Suprapubic skin (tissue), 4 donors: Measurements from ENCODE around the gene CHCHD4. TPM values are rescaled to one million over a fixed set of nuclear protein-coding genes. Genes with fewer than 3 reads are reported as not detected.

Experiments
- DNase-seq, 2 donors: peaks; one replicate each; pipeline ENCODE4 v3.0.0-alpha.2; 2019; ENCODE audit warnings: low spot score in 2 of 2
- H3K27ac ChIP-seq: fragments of 200-600 bp; sonication (generic); one replicate; pipeline ENCODE4 v1.5.1; 2019
- H3K27me3 ChIP-seq: fragments of 200-600 bp; sonication (generic); one replicate; pipeline ENCODE4 v1.5.1; 2019
- H3K36me3 ChIP-seq: fragments of 200-600 bp; sonication (generic); one replicate; pipeline ENCODE4 v1.5.1; 2019
- H3K4me1 ChIP-seq: fragments of 200-600 bp; sonication (generic); one replicate; pipeline ENCODE4 v1.5.1; 2019
- H3K4me3 ChIP-seq: fragments of 200-600 bp; sonication (generic); one replicate; pipeline ENCODE4 v1.5.1; 2019; ENCODE audit warnings: mild to moderate bottlenecking
- H3K9me3 ChIP-seq: fragments of 200-600 bp; sonication (generic); one replicate; pipeline ENCODE4 v1.5.1; 2019
- EP300 ChIP-seq: sonication (generic); formaldehyde crosslinking; IDR thresholded peaks from one replicate; pipeline ENCODE4 v1.6.1; 2017; ENCODE audit warnings: antibody characterized with exemption
- POLR2A ChIP-seq, 2 donors: fragments of 450-650 bp; IDR thresholded peaks; one replicate each; pipeline ENCODE4 v1.6.1; 2017; ENCODE audit warnings: antibody characterized with exemption in 2 of 2, mild to moderate bottlenecking in 2 of 2, moderate library complexity in 2 of 2
- POLR2AphosphoS5 ChIP-seq, 3 donors: sonication (generic); formaldehyde crosslinking; IDR thresholded peaks; one replicate each; pipeline ENCODE4 v1.6.1; 2017; ENCODE audit warnings: antibody characterized with exemption in 3 of 3
- WGBS: methylation state at CpG from one replicate; pipeline ENCODE4 v1.1.5; 2018; 5-methylcytosine and 5-hydroxymethylcytosine counted together
- total RNA-seq, 4 donors: library from RNA; depleted of rRNA; stranded (reverse); fragments of >200 nt; gene quantifications; one replicate each; pipeline ENCODE4 v1.1.0, GENCODE V29; 2016
- TF ChIP-seq, protein P1 (sequence below), 2 donors: fragments of 200-600 bp in 1 of 2; fragments of 450-650 bp in 1 of 2; sonication (generic) in 1 of 2; IDR thresholded peaks; one replicate each; pipeline ENCODE4 v1.5.1; 2016 to 2019; ENCODE audit warnings: antibody characterized with exemption in 2 of 2, mild to moderate bottlenecking in 1 of 2, moderate library complexity in 1 of 2

Gene CHCHD4
- total RNA-seq, 4 donors from 2014 or later = 11.3 to 16.7 (median 12.5) TPM

DNA sequence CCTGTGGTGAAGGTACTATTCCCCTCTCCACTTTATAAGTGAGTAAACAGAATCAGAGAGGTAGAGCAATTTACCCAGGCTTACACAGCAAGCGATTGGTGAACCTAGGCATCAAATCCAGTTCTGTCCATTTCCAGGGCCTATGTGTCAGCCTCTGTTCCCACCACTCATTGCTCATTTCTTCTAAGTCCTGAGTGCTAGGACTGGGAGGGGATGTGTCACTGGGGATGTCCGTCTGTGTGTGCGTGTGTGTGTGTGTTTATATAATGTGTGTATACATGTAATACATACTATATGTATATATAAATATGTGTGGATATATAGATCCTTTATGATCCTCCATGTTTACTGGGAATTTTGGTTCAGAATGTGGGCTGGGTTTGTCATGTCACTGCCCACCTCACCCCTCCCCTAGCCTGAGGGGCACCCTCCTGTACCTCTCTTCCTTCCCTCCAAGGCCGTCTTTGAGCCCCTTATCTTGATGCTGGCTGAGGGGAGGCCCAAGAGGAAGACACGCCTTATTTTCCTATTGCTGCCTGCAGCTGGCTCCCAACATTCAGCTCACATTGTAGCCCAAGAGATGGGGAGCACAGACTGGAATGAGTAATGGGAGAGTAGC lies 2.3 kb upstream of the CHCHD4 start:
- peaks cover 45% of the 10 kb centered on the region for H3K4me1 ChIP-seq
- peak overlapping the region; percentile 99 for H3K4me3 ChIP-seq
- peak overlapping the region; percentile 100 for H3K27ac ChIP-seq
- TF ChIP-seq POLR2AphosphoS5 (IDR thresholded peaks at IDR 0.05) (no peak), POLR2A (IDR thresholded peaks at IDR 0.05) (no peak), EP300 (no peak)
- TF ChIP-seq, protein P1, sequence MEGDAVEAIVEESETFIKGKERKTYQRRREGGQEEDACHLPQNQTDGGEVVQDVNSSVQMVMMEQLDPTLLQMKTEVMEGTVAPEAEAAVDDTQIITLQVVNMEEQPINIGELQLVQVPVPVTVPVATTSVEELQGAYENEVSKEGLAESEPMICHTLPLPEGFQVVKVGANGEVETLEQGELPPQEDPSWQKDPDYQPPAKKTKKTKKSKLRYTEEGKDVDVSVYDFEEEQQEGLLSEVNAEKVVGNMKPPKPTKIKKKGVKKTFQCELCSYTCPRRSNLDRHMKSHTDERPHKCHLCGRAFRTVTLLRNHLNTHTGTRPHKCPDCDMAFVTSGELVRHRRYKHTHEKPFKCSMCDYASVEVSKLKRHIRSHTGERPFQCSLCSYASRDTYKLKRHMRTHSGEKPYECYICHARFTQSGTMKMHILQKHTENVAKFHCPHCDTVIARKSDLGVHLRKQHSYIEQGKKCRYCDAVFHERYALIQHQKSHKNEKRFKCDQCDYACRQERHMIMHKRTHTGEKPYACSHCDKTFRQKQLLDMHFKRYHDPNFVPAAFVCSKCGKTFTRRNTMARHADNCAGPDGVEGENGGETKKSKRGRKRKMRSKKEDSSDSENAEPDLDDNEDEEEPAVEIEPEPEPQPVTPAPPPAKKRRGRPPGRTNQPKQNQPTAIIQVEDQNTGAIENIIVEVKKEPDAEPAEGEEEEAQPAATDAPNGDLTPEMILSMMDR (IDR thresholded peaks at IDR 0.05) = no peak
- H3K9me3 ChIP-seq = no peaks in the 10 kb centered on the region
- no peak for DNase-seq
- 53% methylated on average over 5 of the region's 5 CpGs for WGBS
- peaks cover 38% of the 10 kb centered on the region for H3K36me3 ChIP-seq
- H3K27me3 ChIP-seq = no peaks in the 10 kb centered on the region

DNA sequence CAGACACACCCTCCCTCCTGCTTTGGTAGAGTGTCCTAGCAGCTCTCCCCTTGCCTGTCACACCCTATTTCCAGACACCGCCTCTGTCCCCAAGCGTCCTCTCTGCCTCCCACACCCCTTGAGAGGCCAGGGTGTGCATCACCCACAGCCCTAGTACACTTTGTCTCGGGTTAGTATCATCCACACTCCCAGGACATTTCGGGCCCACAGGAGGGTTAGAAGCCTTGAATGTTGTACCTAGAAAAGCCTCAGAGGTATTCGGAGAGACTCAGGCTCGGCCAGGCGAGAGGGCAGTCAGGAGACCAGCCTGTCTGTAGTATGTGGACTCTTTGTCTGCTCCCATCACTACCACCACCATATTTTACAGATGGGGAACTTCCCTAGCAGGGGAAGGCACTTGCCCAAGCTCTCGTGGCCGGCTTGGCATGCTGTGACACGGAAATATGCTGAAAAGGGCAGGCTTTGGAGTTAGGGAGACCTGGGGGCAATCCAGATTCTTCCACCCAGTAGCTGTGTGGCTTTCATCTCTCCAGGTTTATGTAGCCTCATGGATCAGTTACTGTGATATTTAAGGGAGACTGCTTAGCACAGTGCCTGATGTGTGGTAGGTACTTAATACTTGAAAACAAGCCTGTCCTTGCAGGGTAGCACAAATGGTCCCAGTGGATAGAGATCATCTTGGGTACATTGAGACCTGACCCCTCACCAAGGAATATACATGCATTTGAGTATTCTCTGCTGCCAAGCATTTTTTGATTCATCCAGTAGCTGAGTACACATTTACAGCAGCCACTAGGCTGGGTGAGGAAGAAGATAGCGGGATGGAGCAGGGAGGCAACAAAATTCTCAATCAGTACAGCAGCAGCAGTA lies 1.6 kb upstream of the CHCHD4 start:
- Histone ChIP-seq H3K4me1 (peaks cover 52% of the 10 kb centered on the region), H3K9me3 (no peaks in the 10 kb centered on the region), H3K36me3 (peaks cover 31% of the 10 kb centered on the region), H3K27me3 (no peaks in the 10 kb centered on the region), H3K4me3 (peak overlapping the region; percentile 99), H3K27ac (peak overlapping the region; percentile 100)
- 21% methylated on average over 11 of the region's 11 CpGs for WGBS
- TF ChIP-seq EP300 = no peak
- peak in 1 of 3 donors; percentile 63 for TF ChIP-seq POLR2AphosphoS5 (IDR thresholded peaks at IDR 0.05)
- DNase-seq = no peak

DNA sequence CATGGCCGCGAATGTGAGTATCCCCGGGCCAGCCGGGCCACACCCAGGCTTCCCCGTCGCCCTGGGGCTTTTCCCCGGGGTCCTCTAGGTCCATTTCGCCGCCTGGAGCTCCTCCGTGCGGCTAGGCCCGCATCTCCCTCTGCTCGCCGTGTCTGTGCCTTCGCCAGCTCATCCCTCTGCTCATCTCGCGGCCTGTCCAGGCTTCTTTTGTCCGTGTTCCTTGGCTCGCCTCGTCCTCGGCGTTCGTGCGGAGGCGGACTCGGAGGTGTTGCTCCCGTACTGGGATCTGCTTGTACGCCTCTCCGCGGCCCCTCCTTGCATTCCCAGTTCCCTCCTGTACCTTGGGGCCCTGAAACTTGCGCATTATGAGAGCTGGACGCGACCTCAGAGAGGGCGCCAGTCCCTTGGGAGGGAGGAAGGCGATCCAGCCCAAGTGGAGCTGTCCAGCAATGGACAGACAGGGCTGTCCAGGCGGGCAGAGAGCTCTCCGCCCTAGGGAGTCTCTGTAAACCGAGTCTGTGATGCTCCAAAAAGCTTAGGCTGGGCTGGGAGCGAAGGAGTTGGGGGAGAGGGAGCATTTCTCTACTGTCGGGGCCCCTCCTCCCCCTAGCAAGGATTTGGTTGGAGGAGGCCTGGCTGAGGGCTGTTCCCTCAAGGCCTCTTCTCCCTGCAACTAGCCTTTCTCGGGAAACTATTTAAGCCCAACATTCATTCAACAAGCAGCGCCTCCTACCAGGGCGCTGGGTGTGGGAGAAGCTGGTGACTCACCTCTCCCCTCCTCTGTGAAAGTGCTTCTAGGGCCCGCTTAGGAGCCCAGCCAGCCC lies 735 bp upstream of the CHCHD4 start:
- DNase-seq = peak; percentile 89 to 90
- Histone ChIP-seq H3K4me3 (peak overlapping the region; percentile 99), H3K4me1 (peaks cover 53% of the 10 kb centered on the region), H3K9me3 (no peaks in the 10 kb centered on the region), H3K27me3 (no peaks in the 10 kb centered on the region), H3K36me3 (peaks cover 26% of the 10 kb centered on the region), H3K27ac (peak overlapping the region; percentile 100)
- TF ChIP-seq POLR2AphosphoS5 (IDR thresholded peaks at IDR 0.05) = no peak
- TF ChIP-seq POLR2A (IDR thresholded peaks at IDR 0.05) = peak in 1 of 2 donors; percentile 75
- TF ChIP-seq, protein P1 (IDR thresholded peaks at IDR 0.05) = peak in 1 of 2 donors; percentile 12
- no peak for TF ChIP-seq EP300
- WGBS = 0% methylated on average over 8 of the region's 44 CpGs

DNA sequence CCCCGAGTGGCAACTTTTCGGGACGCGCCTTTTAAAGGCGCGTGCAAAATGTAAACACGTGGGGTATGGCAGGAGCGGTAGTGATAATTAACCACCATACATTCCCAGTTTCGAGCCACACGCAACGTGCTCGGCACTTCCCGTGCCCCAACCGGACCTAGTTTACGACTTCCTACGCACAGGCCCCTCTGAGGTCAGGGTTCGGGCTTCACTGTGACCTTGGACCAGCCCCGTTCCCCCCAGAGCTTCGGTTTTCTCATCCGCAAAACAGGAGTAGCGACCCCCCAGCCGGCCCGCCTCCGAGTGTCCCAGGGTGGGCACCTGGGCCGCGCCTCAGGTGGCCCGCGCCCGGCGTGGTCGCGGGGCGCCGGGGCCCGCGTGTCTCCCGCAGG lies 451 bp downstream of the CHCHD4 start:
- WGBS = 0% methylated on average over 12 of the region's 37 CpGs
- peak overlapping the region; percentile 99 for H3K4me3 ChIP-seq
- H3K27ac ChIP-seq = peak overlapping the region; percentile 100
- peak; percentile 83 to 90 for DNase-seq
- peaks cover 62% of the 10 kb centered on the region for H3K4me1 ChIP-seq
- no peak for TF ChIP-seq POLR2A (IDR thresholded peaks at IDR 0.05)
- TF ChIP-seq EP300 = no peak
- no peak for TF ChIP-seq POLR2AphosphoS5 (IDR thresholded peaks at IDR 0.05)
- TF ChIP-seq, protein P1 (IDR thresholded peaks at IDR 0.05) = no peak
- no peaks in the 10 kb centered on the region for H3K9me3 ChIP-seq
- no peaks in the 10 kb centered on the region for H3K27me3 ChIP-seq
- peaks cover 20% of the 10 kb centered on the region for H3K36me3 ChIP-seq

DNA sequence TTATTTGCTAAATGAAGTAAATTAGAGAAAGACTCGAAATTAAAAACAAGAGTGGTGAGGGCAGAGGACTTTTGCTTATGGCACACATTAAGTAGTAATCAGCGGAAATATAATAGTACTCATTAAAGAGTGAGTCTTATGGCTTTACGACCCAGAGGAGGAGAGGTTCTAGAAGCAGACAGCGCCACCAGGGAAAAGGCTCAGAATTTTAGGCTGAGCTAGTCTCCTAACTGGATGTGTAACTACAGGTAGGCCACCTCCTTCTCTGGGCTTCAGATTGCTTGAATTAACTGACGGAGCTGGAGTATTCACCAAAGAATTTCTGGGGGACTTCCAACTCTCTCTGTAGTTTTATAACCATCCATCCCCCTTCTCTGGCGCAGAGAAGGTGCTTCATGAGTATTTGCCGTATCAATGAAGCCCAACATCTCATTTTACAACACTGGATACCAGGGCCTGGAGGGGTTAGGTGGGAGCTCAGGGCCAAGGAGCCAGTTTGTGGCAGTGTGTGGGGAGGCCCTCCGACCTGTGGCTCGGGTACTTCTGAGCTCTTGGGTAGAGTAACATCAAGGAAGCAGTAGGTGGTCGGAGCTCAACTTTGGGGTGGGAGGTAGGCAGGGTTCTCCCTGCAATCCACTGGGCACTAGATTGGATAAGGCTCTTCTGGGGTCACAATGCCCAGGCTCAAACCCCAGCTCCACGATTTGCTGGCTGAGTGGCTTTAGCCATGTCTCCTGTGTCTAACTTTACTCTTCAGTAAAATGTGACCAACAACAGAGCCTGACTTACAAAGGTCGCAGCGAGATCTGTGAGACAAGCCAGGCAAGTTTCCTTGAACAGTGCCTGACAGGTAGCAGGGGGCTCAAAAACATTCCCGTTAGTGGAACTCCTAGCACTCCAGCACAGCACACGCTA lies 1.1 kb downstream of the CHCHD4 start:
- no peak for TF ChIP-seq EP300
- TF ChIP-seq POLR2AphosphoS5 (IDR thresholded peaks at IDR 0.05) = no peak
- no peak for TF ChIP-seq POLR2A (IDR thresholded peaks at IDR 0.05)
- TF ChIP-seq, protein P1 (IDR thresholded peaks at IDR 0.05) = no peak
- 50% methylated on average over 7 of the region's 15 CpGs for WGBS
- DNase-seq = peak in 1 of 2 donors; percentile 60
- peak overlapping the region; percentile 100 for H3K27ac ChIP-seq
- H3K36me3 ChIP-seq = peaks cover 14% of the 10 kb centered on the region
- no peaks in the 10 kb centered on the region for H3K27me3 ChIP-seq
- H3K4me1 ChIP-seq = peaks cover 68% of the 10 kb centered on the region
- no peaks in the 10 kb centered on the region for H3K9me3 ChIP-seq
- peak overlapping the region; percentile 99 for H3K4me3 ChIP-seq
